COLO668 (cell line): ENCODE results near the gene TRPC1.
"Not testable (repeated sequence)": the region's sequence is repeated elsewhere in the genome, so short reads cannot be mapped to it uniquely, and the experiment has no call there.

Experiments used
- DNase-seq: peaks from one replicate; lab custom pipeline; 2025; ENCODE audit not compliant: unreplicated experiment; lab: John Stamatoyannopoulos, UW

The TRPC1 gene

DNA sequence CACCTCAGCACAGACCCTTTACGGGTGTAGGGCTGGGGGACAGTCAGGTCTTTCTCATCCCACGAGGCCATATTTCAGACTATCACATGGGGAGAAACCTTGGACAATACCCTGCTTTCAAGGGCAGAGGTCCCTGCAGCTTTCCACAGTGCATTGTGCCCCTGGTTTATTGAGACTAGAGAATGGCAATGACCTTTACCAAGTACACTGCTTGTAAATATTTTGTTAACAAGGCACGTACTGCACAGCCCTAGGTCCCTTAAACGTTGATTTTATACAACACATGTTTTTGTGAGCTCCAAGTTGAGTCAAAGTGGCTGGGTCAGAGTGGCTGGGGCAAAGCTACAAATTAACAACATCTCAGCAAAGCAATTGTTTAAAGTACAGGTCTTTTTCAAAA is 28.8 kb downstream of the TRPC1 start:
- not testable (repeated sequence) for DNase-seq

DNA sequence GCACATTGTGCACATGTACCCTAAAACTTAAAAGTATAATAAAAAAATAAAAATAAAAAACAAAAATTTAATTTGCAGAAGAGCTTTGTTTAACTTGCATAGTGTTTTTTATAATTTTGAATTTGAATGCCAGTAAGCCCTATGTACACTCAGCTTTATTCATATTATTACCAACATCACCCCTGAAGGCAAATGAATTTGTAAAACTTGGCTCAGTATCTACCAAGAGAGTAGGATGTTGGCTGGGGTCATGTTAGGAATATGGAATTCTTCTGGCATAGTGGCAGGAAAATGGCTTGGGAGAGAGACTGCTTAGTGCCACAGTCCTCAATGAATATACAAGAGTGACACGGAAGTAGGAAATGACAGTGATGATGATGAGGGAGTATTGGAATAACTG is 30.7 kb downstream of the TRPC1 start:
- no peak for DNase-seq

DNA sequence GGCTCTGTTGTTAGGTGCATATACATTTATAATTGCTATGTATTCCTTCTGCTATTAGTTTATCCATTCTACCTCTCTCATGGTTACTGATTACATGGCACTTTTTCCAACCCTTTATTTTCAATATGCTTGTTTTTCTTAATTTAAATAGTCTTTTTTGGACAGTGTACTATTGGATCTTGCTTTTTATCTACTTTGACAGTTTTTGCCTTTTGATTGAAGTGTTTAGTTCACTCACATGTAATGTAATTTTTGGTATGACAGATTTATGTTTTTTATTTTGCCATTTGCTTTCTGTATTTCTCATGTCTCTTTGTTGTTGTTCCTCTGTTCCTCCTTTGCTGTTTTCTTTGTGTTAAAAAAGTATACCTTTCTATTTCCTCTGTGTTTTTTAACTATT is 44.5 kb downstream of the TRPC1 start:
- no peak for DNase-seq

DNA sequence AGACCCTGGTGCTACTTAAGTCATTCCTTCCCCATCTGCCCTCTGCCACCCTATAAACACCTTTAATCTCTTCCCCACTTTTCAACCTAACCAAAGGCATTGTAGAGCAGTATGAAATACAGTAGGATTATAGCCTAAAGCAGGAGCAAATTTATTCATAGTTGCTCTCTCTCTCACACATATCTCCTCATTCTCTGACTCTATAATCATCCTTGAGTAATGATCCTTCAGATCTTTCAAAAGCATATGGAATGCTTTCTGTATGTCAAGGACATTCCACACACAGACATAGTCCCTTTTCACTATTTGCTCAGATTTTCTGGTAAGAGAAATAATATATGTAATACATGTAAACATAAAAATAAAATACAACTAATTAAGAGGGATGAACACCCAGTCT is 54.1 kb downstream of the TRPC1 start:
- no peak for DNase-seq

DNA sequence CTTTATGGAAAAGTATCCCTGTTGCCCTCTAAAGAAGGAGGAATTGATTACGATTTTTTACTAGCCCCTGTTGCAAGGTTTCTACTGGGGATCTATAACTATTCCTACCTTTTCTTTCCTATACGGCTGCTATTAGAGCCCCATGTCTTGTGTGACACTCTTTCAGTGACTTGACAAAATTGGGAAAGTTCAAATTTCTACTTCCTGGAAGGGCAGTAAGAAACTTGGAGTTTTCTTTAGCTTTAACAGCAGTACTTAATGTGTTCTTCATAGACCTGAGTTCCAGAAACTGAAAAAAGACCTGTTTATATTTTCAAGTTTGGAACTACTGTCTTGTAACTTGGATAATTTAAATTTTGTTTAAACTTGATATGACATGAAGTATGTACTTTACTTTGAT is 54.7 kb downstream of the TRPC1 start:
- DNase-seq = no peak

DNA sequence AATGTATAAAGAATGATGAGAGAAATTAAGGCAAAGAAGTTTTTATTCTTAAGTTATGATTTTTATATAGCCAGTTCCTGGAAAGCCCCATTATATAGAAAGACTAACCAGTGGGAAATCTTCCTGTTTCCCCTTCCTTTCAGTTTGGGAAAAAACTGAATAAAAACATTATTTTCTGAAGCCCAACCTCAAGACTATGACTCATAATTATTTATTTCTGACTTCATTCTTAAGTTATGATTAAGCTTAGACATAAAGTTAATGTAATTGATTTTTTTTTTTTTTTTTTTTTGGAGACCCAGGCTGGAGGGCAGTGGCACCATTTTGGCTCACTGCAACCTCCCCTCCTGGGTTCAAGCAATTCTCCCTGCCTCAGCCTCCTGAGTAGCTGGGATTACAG is 55.8 kb downstream of the TRPC1 start:
- DNase-seq = no peak

DNA sequence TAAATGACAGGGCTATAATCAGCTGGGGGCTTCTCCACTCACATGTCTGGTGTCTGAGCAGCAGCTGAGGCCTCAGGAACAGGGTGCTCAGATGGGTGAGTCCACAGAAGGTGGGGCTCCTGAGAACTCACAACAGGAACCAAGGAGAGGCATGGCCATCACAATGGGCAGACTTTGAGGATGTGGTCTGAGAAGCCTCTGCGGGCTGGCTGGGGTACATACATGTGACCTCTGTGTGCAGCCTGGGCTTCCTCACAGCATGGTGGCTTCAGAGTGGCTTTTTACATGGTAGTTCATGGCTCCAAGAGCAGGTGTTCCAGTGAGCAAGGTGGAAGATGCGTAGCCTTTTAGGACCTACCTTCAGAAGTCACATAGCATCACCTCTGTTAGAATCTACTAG is 58.8 kb downstream of the TRPC1 start:
- no peak for DNase-seq

DNA sequence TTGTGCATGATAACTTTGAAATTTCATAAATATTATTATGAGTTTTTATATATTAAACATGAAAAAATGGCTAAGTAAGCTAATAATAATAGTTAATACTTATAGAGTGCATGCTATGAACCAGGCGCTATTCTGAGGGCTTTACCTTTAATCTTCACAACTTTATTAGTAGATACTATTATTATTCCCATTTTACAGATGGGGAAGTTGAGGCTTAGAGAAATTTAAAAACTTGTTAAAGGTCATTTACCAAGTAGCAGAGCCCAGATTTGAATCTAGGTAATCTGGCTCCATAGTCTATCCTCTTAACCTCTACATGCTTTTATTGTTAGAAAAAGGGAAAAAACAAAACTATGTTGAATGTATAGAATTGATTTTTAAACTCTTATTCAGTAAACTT is 60.4 kb downstream of the TRPC1 start:
- DNase-seq = no peak

DNA sequence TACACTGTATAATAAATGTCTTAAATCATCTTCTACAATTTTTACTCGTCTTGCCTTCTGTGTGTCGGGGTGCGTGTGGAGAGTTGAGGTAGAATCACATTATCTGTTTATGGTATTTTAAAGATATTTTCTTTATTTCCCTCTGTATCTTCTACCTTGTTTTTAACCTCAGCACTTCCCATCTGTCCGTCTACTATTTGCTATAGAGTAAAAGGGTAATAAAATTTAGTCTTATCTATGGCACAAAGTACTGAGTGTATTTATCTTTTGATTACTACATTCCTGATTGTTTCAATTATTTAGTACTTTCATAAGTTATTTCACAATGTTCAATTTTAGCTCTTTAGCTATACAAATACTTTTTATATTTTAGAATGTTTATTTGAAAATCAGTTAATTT is 62.2 kb downstream of the TRPC1 start:
- no peak for DNase-seq

DNA sequence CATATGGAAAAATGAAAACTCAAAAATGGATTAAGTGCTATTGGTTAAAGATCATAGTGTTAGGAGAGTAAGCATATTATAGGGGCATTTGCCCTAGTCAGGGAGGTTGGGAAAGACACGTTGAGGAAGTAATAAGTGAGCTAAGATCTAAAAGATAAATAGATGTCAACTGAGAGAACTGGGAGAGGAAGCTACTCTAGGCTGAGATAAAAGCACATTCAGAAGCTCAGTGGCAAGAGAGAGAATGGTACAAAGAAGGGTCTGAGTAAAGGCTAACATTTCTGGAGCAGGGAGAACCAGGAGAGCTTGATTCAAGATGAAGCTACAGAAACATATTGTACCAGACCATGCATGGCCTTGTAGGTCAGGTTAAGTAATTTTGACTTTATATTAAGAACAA is 63.9 kb downstream of the TRPC1 start:
- no peak for DNase-seq

DNA sequence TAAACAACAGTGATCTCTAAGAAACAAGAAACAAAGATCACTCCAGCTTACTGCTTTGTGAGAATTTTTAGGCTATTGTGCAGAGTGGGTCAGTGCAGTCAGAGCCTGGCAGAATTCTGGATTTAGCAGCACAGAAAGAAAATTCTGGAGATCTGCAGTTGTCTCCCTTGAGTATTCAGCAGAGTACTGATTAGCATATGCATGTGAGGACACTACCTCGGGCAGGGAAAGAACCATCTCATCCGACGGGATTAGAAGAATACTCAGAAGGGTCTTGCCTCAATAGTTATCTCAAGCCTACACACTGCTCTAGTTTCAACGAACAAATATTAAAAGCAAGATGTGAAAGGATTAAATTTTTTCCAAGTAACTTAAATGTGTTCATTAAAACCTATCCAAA is 70.7 kb downstream of the TRPC1 start:
- DNase-seq = no peak

DNA sequence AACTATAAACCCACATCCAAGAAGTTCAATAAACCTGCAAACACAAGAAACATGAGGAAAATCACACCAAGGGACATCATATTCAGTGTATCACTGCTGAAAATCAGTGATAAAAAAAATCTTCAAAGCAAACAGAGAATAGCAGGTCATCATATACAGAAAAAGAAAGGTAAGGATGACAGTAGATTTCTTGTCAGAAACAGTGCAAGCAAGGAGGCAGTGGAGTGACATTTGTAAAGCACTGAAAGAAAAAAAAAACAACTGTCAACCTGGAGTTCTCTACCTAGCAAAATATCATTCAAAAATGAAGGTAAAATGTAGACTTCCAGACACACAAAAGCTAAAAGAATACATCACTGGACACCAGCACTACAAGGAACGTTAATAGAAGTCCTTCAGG is 71.5 kb downstream of the TRPC1 start:
- no peak for DNase-seq

DNA sequence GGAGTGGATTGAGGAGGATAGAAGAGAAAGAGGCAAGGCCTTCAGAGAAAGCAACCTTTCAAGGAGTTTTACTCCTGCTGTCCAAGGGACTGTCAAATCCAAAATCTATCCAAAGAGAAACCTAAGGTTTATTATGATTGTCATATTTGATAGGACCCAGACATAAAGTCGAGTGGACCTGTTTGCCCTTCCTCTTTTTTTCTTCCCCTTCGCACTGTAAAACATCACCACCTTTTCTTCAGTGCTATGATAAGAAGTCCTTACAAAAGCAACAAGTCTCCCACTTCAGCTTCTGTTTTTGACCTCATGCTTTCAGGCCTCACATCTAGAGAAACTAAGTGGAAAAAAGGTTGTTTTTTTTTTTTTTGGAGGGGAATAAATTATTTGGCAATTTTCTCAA is 73.0 kb downstream of the TRPC1 start:
- DNase-seq = no peak

DNA sequence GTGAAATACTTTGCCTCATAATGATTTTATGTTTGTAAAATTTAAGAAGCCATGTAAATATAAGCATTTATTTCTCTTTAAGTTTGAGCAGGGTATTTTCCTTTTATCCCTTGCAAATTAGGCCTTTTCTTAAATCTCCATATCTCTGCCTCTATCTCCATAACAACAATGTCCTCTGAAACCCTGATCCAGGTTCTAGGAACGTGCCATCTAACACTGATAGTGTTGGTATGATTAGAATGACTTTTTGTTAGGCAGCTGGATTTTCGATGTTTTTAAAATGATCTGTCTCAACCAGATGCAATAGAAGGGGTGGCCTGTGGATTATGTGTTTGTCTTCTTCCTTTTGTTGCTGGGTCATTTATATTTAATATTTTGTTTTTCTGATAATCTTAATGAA is 77.9 kb downstream of the TRPC1 start:
- no peak for DNase-seq

DNA sequence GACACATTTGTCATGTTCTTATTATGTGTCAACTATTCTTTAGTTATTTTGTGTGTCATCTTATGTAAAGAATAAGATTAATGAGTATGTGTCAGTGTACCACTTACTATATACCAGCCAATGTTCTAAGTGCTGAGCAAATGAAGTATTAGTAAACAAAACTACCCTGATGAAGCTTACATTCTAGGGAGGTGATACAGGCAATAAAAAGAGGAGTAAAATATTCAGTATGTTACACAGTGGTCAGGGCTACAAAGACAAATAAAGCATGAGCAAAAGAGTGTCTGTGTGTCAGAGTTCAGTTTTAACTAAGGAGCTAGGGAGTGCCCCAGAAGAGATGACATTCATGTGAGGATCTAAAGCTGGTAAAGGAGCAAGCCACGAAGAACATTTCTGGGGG is 79.1 kb downstream of the TRPC1 start:
- no peak for DNase-seq

DNA sequence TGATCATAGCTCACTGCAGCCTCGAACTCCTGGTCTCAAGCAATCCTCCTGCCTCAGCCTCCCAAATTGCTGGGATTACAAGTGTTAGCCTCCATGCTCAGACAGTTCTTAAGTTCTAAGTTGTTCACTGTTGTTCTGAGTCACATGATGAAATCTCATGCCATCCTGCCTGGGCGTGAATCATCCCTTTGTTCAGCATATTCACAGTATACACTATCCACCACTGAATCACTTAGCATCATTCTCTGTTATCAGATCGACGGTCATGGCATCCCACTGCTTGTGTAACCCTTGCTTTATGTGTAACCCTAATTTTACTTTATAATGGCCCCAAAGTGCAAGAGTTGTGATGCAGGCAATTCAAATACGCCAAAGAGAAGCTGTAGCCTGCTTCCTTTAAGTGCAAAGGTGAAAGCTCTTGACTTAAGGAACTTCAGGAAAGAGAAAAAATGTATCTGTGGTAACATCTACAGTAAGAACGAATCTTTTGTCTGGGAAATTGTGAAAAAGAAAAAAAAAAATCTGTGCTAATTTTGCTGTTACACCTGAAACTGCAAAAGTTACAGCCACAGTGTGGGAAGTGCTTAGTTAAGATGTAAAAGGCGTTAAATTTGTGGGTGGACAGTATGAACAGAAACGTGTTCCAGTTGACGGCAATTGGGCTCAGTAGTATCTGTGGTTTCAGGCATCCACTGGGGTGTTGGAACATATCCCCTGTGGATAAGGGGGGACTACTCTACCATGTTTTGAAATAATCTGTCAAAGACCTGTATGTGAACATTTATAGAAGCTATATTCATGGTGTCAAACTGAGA is 84.5 kb downstream of the TRPC1 start:
- DNase-seq = no peak

DNA sequence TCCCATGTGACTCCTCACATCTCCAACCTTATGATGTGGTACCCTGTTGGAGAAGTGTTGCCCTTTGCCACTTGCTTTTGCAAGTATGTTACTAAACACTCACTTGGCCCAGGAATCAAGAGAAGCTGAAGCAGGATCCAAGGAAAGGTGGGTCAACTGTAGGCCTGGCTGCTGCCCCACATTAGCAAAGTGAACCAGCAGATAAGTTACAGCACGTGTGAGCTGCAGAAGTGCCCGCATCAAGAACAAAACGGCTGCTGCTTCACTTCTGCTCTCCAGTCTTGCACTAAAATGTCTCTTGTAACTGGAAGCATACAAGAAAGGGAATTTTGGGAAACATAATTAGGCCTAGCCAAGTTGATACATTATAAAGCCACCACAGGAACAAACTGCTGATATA is 85.4 kb downstream of the TRPC1 start:
- no peak for DNase-seq

DNA sequence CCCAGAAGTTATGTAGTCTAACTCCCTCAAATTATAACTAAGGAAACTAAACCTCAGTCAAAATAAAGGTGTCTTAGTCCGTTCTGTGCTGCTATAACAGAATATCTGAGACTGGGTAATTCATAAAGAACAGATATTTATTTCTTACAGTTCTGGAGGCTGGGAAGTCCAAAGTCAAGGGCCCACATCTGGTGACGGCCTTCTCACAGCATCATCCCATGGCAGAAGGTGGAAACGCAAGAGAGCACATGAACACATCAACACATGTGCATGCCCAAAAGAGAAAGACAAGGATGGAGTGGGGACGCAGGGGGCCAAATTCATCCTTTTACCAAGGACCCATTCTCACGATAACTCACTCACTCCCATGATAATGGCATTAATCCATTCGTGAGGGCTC is 92.0 kb downstream of the TRPC1 start:
- DNase-seq = no peak

DNA sequence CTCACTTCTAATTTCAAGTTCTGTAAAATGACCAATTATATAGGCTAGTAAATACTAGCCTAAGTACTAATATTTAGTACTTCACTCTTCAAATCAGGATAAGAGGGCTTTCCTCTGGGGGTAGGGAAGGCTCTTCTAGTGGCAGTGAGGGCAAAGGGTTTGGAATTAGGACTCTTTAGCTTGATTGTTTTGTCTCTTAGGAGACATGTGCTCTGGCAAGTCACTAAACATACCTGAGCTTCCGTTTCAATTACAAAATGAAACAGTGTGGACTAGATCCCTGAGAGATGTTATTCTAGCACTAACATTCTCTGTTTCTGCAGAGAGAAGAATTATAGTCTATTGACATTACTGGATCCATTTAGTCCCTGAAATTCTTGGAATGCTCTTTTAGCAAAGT is 93.5 kb downstream of the TRPC1 start:
- DNase-seq = no peak

DNA sequence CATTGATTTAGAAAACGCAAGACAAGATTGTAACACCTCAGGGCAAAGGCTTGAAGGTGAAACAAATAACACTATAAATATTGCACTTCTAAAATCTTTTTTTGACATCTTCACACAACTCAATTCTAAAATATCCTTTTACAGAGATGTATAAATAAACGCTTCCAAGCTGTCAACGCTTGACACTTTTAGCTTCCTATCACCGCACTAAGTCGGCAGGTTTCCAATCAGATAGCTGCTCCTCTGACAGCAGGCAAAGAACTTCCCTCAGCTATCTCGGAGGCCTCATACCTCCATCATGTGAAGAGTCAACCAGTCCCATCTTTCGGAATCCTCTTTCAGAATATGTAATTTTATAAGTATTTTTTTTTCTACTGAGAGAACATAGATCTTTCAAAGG is 94.1 kb downstream of the TRPC1 start:
- no peak for DNase-seq

DNA sequence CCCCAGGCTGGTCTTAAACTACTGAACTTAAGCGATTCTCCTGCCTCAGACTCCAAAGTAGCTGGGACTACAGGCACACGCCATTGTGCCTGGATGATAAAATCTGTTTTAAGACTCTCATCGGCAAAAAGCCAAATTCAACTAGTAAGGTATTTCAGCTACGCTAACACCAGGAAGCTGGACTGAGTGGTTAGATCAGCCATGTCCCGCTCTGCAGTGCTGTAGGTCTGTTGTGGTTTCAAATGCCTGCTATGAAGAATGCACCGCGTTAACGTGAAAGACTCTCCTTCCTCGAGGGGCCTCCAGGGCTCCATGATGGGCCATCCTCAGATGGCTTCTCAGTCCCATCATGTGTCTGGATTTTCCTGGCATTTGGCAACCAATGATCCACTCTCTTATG is 94.8 kb downstream of the TRPC1 start:
- DNase-seq = no peak

DNA sequence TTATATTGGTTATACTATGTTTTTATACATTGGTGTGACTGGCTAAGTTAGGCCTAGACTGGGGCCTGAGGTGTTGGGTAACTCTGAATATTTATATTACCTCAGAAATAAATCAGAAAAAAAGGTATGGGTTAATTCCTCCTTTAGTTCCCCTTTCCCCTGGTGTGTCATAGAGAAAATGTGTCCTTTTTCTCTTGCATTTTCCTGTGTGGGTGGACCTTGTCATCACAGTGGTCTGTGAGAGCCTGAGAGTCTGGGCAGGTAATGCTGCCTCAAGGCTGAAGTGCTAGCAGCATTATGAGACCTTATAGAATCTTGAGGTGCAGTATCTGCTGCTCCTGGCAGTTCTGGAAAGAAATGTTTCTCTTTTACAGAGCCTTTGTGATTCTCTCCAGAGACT is 95.3 kb downstream of the TRPC1 start:
- DNase-seq = no peak

DNA sequence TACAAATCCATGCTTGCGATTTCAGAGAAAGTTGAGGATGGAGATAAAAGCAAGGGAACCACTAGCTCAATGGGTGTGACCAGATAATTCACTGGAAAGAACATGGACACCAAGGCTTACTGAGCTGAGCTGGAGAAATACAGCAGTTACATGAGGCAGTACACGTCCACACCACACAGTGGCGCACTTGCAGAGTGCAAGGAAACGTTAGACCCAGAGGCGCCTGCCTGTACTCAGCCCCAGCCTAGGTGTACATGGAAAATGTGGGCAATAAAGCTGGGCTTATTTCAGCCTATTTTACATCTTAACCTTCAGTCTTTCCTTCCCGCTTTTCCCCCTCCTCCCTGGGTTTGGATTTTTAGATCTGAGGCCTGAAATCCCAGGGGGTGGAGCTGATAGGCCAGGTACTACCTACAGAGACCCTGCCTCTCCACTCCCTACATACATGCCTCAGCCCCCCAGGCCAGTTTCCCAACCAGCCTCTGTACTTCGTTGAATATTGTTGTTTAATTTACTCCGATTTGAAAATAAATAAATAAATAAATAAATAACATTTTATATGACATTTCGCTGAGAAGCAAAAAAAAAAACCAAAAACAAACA is 105.0 kb downstream of the TRPC1 start:
- peak; percentile 67 for DNase-seq
